GM19395 (cell line): Measurements from ENCODE around the gene GPI.
A peak's percentile ranks its signal among the peaks of the same experiment; 100 is the strongest.
"Not testable (repeated sequence)": the region's sequence is repeated elsewhere in the genome, so short reads cannot be mapped to it uniquely, and the experiment has no call there.

Source experiments
- ATAC-seq: cut with Tn5 transposase; IDR thresholded peaks from one replicate; pipeline ENCODE4 v1.9.1; 2021; ENCODE audit warnings: mild to moderate bottlenecking, moderate library complexity; ENCODE audit not compliant: unreplicated experiment

The GPI gene

GRCh38 chr19:34364830-34365462 is at the start of gene GPI:
TSS of gene GPI (plus strand) at chr19:34365196. CDS start at chr19:34365267, 71 bp downstream.
- peak; percentile 68 for ATAC-seq

GRCh38 chr19:34316247-34316646 is 48.7 kb upstream of the GPI start:
- ATAC-seq: no peak

- ATAC-seq: no peak
Observed at GRCh38 chr19:34316741-34317301, 48.2 kb upstream of the GPI start.

DNA sequence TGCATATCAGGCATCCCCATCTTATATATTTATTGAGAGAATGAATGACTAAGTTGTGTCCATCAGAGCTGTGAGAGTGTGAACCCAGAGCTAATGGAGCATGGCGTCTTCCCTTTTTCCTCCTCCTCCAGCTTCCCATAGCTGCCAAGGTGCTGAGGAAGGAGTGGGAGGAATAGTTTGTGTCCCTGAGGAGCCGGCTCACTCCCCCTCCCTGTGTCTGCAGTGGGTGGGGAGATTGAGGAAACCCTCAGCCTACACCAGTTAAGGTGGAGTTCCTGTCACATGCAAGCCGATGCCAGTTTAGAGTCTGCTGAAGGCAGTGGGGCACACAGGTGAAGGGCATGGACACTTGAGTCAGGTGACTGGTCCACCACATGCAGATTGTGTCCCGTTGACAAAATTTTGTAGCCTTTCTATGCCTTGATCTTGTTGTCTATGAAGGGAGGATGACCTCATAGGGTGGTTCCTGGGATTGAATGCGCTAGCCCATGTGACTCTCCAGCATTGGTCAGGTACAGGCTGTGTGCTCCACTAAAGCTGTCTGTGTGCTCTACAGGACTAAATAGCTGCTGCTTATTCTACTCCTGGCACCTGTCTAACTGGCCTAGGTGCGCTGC is 47.6 kb upstream of the GPI start:
- no peak for ATAC-seq

GRCh38 chr19:34319230-34319585 is 45.8 kb upstream of the GPI start:
- no peak for ATAC-seq

DNA sequence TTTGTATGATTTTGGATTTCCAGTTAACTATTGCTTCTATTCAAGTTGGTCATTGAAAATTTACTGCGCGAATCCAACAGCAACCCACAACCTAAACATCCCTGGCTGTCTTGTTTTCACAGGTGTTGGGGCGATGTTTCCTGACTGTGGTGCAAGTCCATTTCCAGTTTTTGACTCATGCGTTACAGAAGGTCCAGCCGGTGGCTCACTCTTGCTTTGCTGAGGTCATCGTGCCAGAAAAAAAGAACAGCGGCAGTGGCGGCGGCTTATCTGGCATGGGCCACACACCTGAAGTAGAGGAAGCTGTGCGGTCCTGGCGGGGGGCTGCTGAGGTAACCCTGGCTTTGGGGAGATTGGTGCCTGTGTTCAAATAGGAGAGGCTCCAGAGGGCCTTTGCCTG is 45.2 kb upstream of the GPI start:
- ATAC-seq: no peak

- ATAC-seq: no peak
Observed at GRCh38 chr19:34320277-34320676, 44.7 kb upstream of the GPI start.

GRCh38 chr19:34321735-34322134 is 43.3 kb upstream of the GPI start:
- ATAC-seq: no peak

DNA sequence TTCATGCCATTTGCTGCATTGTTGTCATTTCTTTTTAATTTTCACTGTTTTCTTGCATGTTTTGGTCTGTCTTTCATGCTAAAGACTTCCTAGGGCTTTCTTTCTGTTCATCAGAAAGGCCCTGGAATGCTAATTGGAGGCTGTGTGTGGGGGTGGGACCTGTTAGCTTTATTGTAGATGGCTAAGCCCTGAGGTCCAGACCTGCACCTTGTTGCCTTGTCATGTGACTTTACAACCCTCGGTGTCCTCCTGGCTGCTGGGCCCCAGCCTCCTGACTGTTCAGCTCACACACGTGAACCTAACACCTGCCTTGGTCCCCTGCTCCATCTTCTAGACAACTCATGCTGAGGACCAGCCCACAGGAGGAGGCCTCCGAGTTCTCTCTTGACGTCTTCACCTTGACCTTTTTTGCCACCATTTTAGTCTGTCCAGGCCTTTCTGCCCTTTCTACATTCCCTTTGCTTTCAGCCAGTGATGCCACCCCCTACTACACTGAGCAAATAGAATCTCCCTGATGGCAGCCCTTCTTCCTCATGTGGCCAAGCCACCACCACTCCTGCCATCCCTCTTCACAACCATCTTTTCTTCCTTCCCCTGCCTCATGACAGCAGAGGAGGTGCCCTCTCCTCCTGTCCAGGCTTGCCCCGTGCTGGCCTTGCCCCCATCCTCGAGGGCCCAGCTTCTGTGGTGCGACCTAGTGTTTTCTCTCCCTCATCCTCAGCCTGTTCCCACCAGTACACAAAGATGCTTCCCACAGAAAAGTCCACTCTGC is 41.4 kb upstream of the GPI start:
- ATAC-seq: no peak

DNA sequence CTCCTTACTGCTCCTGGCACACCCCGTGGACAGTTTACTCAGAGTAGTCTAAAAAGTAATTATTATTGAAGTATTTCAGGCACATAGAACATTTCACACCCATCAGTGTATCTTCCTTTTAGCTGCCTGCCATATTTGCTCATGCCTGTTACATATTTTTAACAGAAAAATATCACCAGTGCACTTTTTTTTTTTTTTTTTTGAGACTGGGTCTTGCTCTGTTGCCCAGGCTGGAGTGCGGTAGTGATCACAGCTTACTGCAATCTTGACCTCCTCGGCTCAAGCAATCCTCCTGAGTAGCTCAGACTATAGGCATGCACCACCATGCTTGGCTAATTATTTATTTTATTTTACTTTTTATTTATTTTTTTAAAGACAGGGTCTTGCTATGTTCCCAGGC is 40.7 kb upstream of the GPI start:
- ATAC-seq: no peak

GRCh38 chr19:34325181-34325580 is 39.8 kb upstream of the GPI start:
- ATAC-seq: no peak

- ATAC-seq: no peak
Observed at GRCh38 chr19:34325981-34326787, 38.8 kb upstream of the GPI start.

- ATAC-seq: no peak
Observed at GRCh38 chr19:34327851-34328250, 37.1 kb upstream of the GPI start.

- ATAC-seq: no peak
Observed at GRCh38 chr19:34328982-34329381, 36.0 kb upstream of the GPI start.

GRCh38 chr19:34330116-34330515 is 34.9 kb upstream of the GPI start:
- no peak for ATAC-seq

DNA sequence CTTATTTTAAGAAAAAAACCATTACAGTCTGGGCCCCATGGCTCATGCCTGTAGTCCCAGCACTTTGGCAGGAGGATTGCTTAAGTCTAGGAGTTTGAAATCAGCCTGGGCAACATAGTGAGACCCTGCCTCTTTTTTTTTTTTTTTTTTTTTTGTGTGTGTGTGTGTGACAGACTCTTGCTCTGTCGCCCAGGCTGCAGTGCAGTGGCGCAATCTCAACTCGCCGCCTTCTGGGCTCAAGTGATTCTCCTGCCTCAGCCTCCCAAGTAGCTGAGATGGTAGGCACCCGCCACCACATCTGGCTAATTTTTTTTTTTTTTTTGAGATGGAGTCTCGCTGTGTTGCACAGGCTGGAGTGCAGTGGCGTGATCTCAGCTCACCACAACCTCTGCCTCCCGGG is 34.4 kb upstream of the GPI start:
- ATAC-seq: not testable (repeated sequence)

DNA sequence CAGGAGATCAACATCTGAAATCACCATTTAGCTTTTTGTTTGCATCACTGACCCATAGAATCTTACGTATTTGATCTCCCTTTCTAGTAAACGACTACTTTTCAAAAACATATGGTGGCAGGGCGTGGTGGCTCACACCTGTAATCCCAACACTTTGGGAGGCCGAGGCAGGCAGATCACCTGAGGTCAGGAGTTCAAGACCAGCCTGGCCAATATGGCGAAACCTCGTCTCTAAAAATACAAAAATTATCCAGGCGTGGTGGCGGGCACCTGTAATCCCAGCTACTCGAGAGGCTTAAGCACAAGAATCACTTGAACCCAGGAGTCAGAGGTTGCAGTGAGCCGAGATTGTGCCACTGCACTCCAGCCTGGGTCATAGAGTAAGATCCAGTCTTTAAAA is 33.4 kb upstream of the GPI start:
- ATAC-seq: not testable (repeated sequence)

GRCh38 chr19:34332027-34332760 is 32.8 kb upstream of the GPI start:
- no peak for ATAC-seq

DNA sequence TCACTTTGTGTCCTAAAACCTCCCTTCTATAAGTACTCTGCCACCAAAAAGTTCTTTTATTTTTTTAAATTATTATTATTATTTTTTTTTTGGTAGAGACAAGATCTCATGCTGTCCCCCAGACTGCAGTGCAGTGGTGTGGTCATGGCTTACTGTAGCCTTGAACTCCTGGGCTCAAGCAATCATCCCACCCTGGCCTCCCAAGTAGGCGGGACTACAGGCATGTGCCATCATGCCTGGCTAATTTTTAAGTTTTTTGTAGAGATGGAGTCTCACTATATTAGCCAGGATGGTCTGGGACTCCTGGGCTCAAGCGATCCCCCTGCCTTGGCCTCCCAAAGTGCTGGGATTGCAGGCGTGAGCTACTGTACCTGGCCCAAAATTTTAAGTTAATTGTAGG is 29.1 kb upstream of the GPI start:
- no peak for ATAC-seq

- ATAC-seq: no peak
Observed at GRCh38 chr19:34336781-34337271, 28.2 kb upstream of the GPI start.
